PC-9 (cell line): ENCODE data around the gene CUX1. TPM values are rescaled to one million over a fixed set of nuclear protein-coding genes. Genes with fewer than 3 reads are reported as not detected.

Source experiments
- BruUV-seq: library from RNA; stranded (reverse); fragments of 400-500 nt; replicated peaks from 2 replicates; lab custom pipeline; 2021; lab: Mats Ljungman, UMichigan
- CTCF ChIA-PET: fragments of 300-600 bp; sonication (Branson Sonifier 250); formaldehyde crosslinking; loops from one replicate; lab custom pipeline; 2022; ENCODE audit warnings: antibody characterized with exemption; lab: Charles Lee
- POLR2A ChIA-PET: fragments of 300-600 bp; sonication (Branson Sonifier 250); formaldehyde crosslinking; loops from one replicate; lab custom pipeline; 2022; ENCODE audit warnings: antibody characterized with exemption; ENCODE audit not compliant: unreplicated experiment; lab: Charles Lee
- DNase-seq, 2 experiments: peaks; one replicate each; pipeline versions ENCODE4 v3.0.0 to v3.0.0-alpha.2; 2015 to 2022; ENCODE audit warnings: mixed read lengths in 1 of 2
- H2AFZ ChIP-seq: fragments of 200-600 bp; sonication (generic); 2 replicates; pipeline ENCODE4 v1.8.1; 2017; ENCODE audit warnings: antibody characterized with exemption
- H3F3A ChIP-seq: fragments of 200-600 bp; sonication (generic); 2 replicates; pipeline ENCODE4 v1.8.1; 2017; ENCODE audit warnings: antibody characterized with exemption, mild to moderate bottlenecking, low read depth; ENCODE audit not compliant: insufficient read depth
- H3K27ac ChIP-seq: fragments of 200-600 bp; sonication (generic); 2 replicates; pipeline ENCODE4 v1.6.1; 2016; ENCODE audit warnings: mixed run types
- H3K27me3 ChIP-seq: fragments of 200-600 bp; sonication (generic); 2 replicates; pipeline ENCODE4 v1.6.1; 2016; ENCODE audit warnings: low read depth, mixed run types; ENCODE audit not compliant: insufficient read depth
- H3K36me3 ChIP-seq: fragments of 200-600 bp; sonication (generic); 2 replicates; pipeline ENCODE4 v1.6.1; 2016; ENCODE audit warnings: low read depth, mixed run types
- H3K4me1 ChIP-seq: fragments of 200-600 bp; sonication (generic); replicated peaks from 2 replicates; pipeline ENCODE4 v1.6.1; 2016; ENCODE audit warnings: mixed run types; ENCODE audit not compliant: insufficient read depth
- H3K4me2 ChIP-seq: fragments of 200-600 bp; sonication (generic); 2 replicates; pipeline ENCODE4 v1.6.1; 2017; ENCODE audit warnings: mixed run types
- H3K4me3 ChIP-seq: fragments of 200-600 bp; sonication (generic); 2 replicates; pipeline ENCODE4 v1.6.1; 2016; ENCODE audit warnings: mixed run types
- H3K79me2 ChIP-seq: fragments of 200-600 bp; sonication (generic); 2 replicates; pipeline ENCODE4 v1.6.1; 2017; ENCODE audit warnings: low read depth, mixed run types
- H3K9me2 ChIP-seq: fragments of 200-600 bp; sonication (generic); 2 replicates; pipeline ENCODE4 v1.8.1; 2017; ENCODE audit warnings: mild to moderate bottlenecking; ENCODE audit not compliant: insufficient read depth
- H3K9me3 ChIP-seq: fragments of 200-600 bp; sonication (generic); 2 replicates; pipeline ENCODE4 v1.8.1; 2016; ENCODE audit warnings: low read depth; ENCODE audit not compliant: insufficient read depth
- H4K20me1 ChIP-seq: fragments of 200-600 bp; sonication (generic); 2 replicates; pipeline ENCODE4 v1.8.1; 2017; ENCODE audit not compliant: insufficient read depth
- EZH2 ChIP-seq: fragments of 200-600 bp; sonication (generic); IDR thresholded peaks from 2 replicates; pipeline ENCODE4 v1.8.0; 2017; ENCODE audit warnings: antibody characterized with exemption, low read depth
- intact Hi-C: fragments of 100-400 bp; cut with micrococcal nuclease; formaldehyde crosslinking; loops from one replicate; pipeline ENCODE4 v1.10.0; 2022; ENCODE audit not compliant: unreplicated experiment
- total RNA-seq: library from RNA; stranded (reverse); gene quantifications from 2 replicates; pipeline ENCODE4 v1.2.3, GENCODE V29; 2021
- TF ChIP-seq, protein P1 (sequence below): fragments of 200-600 bp; sonication (generic); conservative IDR thresholded peaks from 2 replicates; pipeline ENCODE4 v1.6.1; 2017; ENCODE audit warnings: mixed run types, antibody characterized with exemption, mild to moderate bottlenecking, moderate library complexity

CUX1 gene
- total RNA-seq, 1 experiment from 2014 or later, result 83.3 TPM

DNA sequence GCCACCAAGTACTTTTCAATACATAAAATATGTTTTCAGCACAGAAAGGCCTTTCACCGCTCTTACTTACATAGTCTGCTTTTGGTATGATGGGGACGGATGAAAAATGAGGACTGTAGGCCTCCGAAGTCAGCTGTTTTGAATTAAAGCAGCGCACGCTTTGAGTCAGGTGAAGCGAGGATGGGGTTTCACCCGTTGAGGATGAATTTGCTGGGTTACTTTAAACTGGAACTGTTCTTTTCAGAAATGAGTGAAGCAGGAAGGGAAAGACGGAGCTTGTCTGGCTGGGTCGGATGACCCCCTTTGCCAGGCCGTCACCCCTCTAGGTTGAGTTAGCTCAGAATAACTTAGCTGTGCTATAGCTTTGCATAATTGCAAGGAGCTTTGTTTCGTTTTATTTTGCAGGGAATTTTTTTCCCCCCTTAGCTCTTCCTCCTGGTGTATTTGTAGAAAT lies 40.0 kb downstream of the CUX1 start:
- no peak for DNase-seq
- no peak overlapping the region for H2AFZ ChIP-seq
- H3F3A ChIP-seq, result peaks cover 20% of the 10 kb centered on the region
- H3K36me3 ChIP-seq, result no peaks in the 10 kb centered on the region
- POLR2A ChIA-PET, result interaction anchor here (0.6 kb wide), 3 partner anchors 26 to 310 kb away, joined by 3 to 22 read pairs (median 7); no protein-coding TSS in a partner anchor
- peak overlapping the region; percentile 76 for H3K27ac ChIP-seq
- no peaks in the 10 kb centered on the region for H3K9me3 ChIP-seq
- no peaks in the 10 kb centered on the region for H3K9me2 ChIP-seq
- no TSS peak for BruUV-seq
- TF ChIP-seq, protein P1, sequence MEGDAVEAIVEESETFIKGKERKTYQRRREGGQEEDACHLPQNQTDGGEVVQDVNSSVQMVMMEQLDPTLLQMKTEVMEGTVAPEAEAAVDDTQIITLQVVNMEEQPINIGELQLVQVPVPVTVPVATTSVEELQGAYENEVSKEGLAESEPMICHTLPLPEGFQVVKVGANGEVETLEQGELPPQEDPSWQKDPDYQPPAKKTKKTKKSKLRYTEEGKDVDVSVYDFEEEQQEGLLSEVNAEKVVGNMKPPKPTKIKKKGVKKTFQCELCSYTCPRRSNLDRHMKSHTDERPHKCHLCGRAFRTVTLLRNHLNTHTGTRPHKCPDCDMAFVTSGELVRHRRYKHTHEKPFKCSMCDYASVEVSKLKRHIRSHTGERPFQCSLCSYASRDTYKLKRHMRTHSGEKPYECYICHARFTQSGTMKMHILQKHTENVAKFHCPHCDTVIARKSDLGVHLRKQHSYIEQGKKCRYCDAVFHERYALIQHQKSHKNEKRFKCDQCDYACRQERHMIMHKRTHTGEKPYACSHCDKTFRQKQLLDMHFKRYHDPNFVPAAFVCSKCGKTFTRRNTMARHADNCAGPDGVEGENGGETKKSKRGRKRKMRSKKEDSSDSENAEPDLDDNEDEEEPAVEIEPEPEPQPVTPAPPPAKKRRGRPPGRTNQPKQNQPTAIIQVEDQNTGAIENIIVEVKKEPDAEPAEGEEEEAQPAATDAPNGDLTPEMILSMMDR, result peak; percentile 44; the same call in 1 of the 2 replicates
- TF ChIP-seq EZH2, result no peak
- peak overlapping the region; percentile 77 for H3K4me2 ChIP-seq
- intact Hi-C loops, result loop anchor here (1.0 to 10.0 kb wide), 8 partner anchors 26 to 377 kb away; partner anchors contain the start of gene CUX1
- H3K4me1 ChIP-seq, result peaks cover 18% of the 10 kb centered on the region
- H3K79me2 ChIP-seq, result peaks cover 47% of the 10 kb centered on the region
- H3K27me3 ChIP-seq, result no peaks in the 10 kb centered on the region
- peak overlapping the region; percentile 46; the same call in 1 of the 2 replicates for H3K4me3 ChIP-seq
- H4K20me1 ChIP-seq, result peaks cover 5% of the 10 kb centered on the region; the same call in 1 of the 2 replicates
- CTCF ChIA-PET, result interaction anchor here (1.0 to 1.5 kb wide), 2 partner anchors 16 to 128 kb away, joined by 3 read pairs; no protein-coding TSS in a partner anchor

DNA sequence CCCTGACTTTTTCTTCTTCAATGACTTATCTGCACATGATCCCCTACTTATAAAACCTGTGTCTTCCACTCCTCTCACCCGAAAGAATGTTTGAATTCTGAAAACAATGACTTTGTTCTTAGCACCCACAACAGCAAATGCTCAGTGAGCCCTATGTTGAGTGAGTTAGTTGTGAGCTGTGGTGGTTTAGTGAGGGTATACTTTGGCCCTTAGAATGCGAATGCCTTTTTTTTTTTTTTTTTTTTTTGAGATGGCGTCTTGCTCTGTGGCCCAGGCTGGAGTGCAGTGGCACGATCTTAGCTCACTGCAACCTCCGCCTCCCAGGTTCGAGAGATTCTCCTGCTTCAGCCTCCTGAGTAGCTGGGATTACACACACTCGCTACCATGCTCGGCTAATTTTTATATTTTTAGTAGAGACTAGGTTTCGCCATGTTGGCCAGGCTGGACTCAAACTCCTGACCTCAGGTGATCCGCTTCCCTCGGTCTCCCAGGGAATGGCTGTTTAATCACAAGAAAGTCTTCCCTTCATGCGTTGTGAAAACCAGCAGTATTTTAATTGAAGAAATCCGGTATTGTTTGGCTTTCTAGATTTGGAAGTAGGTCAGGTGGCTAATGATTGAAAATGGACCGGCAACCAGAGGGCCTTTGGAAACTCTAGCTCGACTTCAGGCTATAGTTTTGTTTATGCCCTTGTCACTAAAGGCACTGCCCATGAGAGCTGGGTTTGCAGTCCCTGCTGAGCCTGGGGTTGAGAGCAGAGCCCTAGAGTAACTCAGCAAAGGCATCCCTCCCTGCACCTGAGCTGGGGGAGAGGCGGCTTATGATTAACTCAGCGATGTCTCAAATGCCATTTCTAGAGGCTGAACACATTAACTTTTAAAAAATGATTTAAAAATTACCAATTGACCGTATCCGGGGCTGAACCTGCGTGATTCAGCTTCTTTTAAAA lies 41.3 kb downstream of the CUX1 start:
- Histone ChIP-seq H3K9me3 (no peaks in the 10 kb centered on the region), H2AFZ (no peak overlapping the region), H3K27ac (no peak overlapping the region), H3K9me2 (no peaks in the 10 kb centered on the region), H3F3A (peaks cover 20% of the 10 kb centered on the region), H3K79me2 (peaks cover 47% of the 10 kb centered on the region), H3K36me3 (no peaks in the 10 kb centered on the region), H3K4me3 (no peak overlapping the region), H3K4me2 (no peak overlapping the region), H3K4me1 (peaks cover 18% of the 10 kb centered on the region), H4K20me1 (no peaks in the 10 kb centered on the region; the same call in 1 of the 2 replicates), H3K27me3 (no peaks in the 10 kb centered on the region)
- ChIA-PET POLR2A (interaction anchor here (0.5 kb wide), 1 partner anchor 1429 kb away, joined by 4 read pairs; the partner anchor contains the start of gene MEPCE), CTCF (no interaction called here)
- intact Hi-C loops, result loop anchor here (5.0 to 10.0 kb wide), 6 partner anchors 146 to 376 kb away; no protein-coding TSS in a partner anchor
- BruUV-seq, result no TSS peak
- TF ChIP-seq EZH2, result no peak
- TF ChIP-seq, protein P1, result no peak
- no peak for DNase-seq

DNA sequence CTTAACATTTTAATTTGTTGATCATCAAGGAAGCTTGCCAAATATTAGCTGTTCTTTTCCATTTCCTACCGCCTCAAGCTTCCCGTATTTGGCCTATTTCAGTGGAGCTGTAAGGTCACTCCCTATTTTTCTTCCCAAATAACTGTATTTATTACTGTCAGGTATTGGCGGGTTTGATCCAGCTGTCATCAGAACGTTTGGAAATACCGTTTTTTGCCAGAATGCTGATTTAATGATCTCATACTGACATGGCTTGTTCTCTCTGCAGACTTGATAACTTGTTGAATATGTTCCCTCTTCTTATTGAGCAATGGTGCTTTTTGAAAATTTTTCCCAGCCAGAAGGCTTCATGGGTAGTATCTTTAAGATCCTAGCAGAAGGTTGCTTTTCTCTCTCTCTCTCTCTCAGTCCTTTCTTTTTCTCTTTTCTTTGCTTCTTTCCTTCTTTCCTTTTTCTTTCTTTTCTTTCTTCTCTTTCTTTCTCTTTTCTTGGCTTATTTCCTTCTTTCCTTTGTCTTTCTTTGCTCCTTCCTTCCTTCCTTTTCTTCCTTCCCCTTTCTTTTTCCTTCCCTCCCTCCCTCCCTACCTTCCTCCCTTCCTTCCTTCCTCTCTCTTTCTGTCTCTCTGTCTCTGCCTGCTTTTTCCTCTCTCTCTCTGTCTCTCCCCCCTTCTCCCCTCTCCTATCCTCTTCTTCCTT lies 42.1 kb downstream of the CUX1 start:
- Histone ChIP-seq H3K4me2 (no peak overlapping the region), H3K4me1 (peaks cover 18% of the 10 kb centered on the region), H3F3A (peaks cover 20% of the 10 kb centered on the region), H3K27me3 (no peaks in the 10 kb centered on the region), H2AFZ (no peak overlapping the region), H3K9me2 (no peaks in the 10 kb centered on the region), H4K20me1 (no peaks in the 10 kb centered on the region; the same call in 1 of the 2 replicates), H3K9me3 (no peaks in the 10 kb centered on the region), H3K27ac (no peak overlapping the region), H3K4me3 (no peak overlapping the region), H3K36me3 (no peaks in the 10 kb centered on the region), H3K79me2 (peaks cover 51% of the 10 kb centered on the region)
- POLR2A ChIA-PET, result interaction anchor here (0.5 kb wide), 1 partner anchor 1430 kb away, joined by 4 read pairs; the partner anchor contains the start of gene MEPCE
- TF ChIP-seq, protein P1, result no peak
- TF ChIP-seq EZH2, result no peak
- BruUV-seq, result no TSS peak
- intact Hi-C loops, result loop anchor here (5.0 to 10.0 kb wide), 6 partner anchors 145 to 375 kb away; no protein-coding TSS in a partner anchor
- CTCF ChIA-PET, result no interaction called here
- no peak for DNase-seq
